MCF 10A (cell line): ENCODE results near the gene EHD4. TPM values are rescaled to one million over a fixed set of nuclear protein-coding genes. Genes with fewer than 3 reads are reported as not detected.
A peak's percentile ranks its signal among the peaks of the same experiment; 100 is the strongest.

Source experiments
- BruUV-seq: library from RNA; stranded (reverse); fragments of 400-500 nt; replicated peaks from 2 replicates; lab custom pipeline; 2021; lab: Mats Ljungman, UMichigan
- CTCF ChIA-PET: fragments of 300-600 bp; sonication (Branson Sonifier 250); formaldehyde crosslinking; extraction: SDS; loops from one replicate; lab custom pipeline; 2021; ENCODE audit warnings: antibody characterized with exemption, inconsistent platforms; lab: Yijun Ruan, JAX
- POLR2A ChIA-PET: fragments of 300-600, 350-650 bp; sonication (Branson Sonifier 250); formaldehyde crosslinking; extraction: SDS; loops from one replicate; lab custom pipeline; 2020; ENCODE audit warnings: antibody characterized with exemption, inconsistent platforms; lab: Yijun Ruan, JAX
- DNase-seq: peaks from one replicate; pipeline ENCODE4 v3.0.0-alpha.2; 2018; ENCODE audit not compliant: unreplicated experiment
- H3K27ac Mint-ChIP-seq: one replicate; pipeline ENCODE4 v1.8.0; 2022; ENCODE audit warnings: mild to moderate bottlenecking, low read depth, mixed read lengths; ENCODE audit not compliant: unreplicated experiment
- H3K27me3 Mint-ChIP-seq: one replicate; pipeline ENCODE4 v1.8.0; 2022; ENCODE audit warnings: mixed read lengths; ENCODE audit not compliant: insufficient read depth, unreplicated experiment
- H3K36me3 Mint-ChIP-seq: one replicate; pipeline ENCODE4 v1.8.0; 2022; ENCODE audit warnings: mild to moderate bottlenecking, moderate library complexity, mixed read lengths; ENCODE audit not compliant: insufficient read depth, unreplicated experiment
- H3K4me1 Mint-ChIP-seq: one replicate; pipeline ENCODE4 v1.8.0; 2022; ENCODE audit warnings: mixed read lengths; ENCODE audit not compliant: insufficient read depth, unreplicated experiment
- H3K4me3 Mint-ChIP-seq: one replicate; pipeline ENCODE4 v1.8.0; 2022; ENCODE audit warnings: mild to moderate bottlenecking, moderate library complexity, mixed read lengths; ENCODE audit not compliant: unreplicated experiment
- H3K9me3 Mint-ChIP-seq: one replicate; pipeline ENCODE4 v1.8.0; 2022; ENCODE audit warnings: mixed read lengths; ENCODE audit not compliant: unreplicated experiment
- CTCF ChIP-seq: fragments of 200-600 bp; IDR thresholded peaks from one replicate; pipeline ENCODE4 v1.8.0; 2022; ENCODE audit warnings: antibody characterized with exemption, mild to moderate bottlenecking; ENCODE audit not compliant: unreplicated experiment
- intact Hi-C: fragments of 100-400 bp; cut with micrococcal nuclease; formaldehyde crosslinking; loops from 2 replicates; pipeline ENCODE4 v1.14.1; 2022
- total RNA-seq: library from RNA; stranded (reverse); gene quantifications from 2 replicates; pipeline ENCODE4 v1.2.3, GENCODE V29; 2022

Gene EHD4
- total RNA-seq, 1 experiment from 2014 or later, result 27.1 TPM

- no peaks in the 10 kb centered on the region for H3K9me3 Mint-ChIP-seq
- intact Hi-C loops, result no loop called here
- no peaks in the 10 kb centered on the region for H3K4me1 Mint-ChIP-seq
- no peak overlapping the region for H3K27ac Mint-ChIP-seq
- no peak overlapping the region for H3K4me3 Mint-ChIP-seq
- CTCF ChIA-PET, result interaction anchor here (0.5 to 1.2 kb wide), 2 partner anchors 181 to 222 kb away, joined by 3 read pairs; no protein-coding TSS in a partner anchor
- no peaks in the 10 kb centered on the region for H3K27me3 Mint-ChIP-seq
- H3K36me3 Mint-ChIP-seq, result peaks cover 20% of the 10 kb centered on the region
- POLR2A ChIA-PET, result interaction anchor here (1.0 to 1.3 kb wide), 3 partner anchors 10 to 27 kb away, joined by 3 read pairs; no protein-coding TSS in a partner anchor
- no TSS peak for BruUV-seq
- TF ChIP-seq CTCF, result no peak
- no peak for DNase-seq
Measured at GRCh38 chr15:41954036-41954435, 18.3 kb downstream of the EHD4 start.

GRCh38 chr15:41952013-41952563, 20.3 kb downstream of the EHD4 start:
- peak overlapping the region; percentile 31 for H3K27ac Mint-ChIP-seq
- POLR2A ChIA-PET, result interaction anchor here (0.6 to 1.9 kb wide), 4 partner anchors 11 to 1204 kb away, joined by 3 to 11 read pairs (median 3); partner anchors contain the start of gene EHD4
- no peak overlapping the region for H3K4me3 Mint-ChIP-seq
- intact Hi-C loops, result no loop called here
- BruUV-seq, result TSS peak; percentile 13
- TF ChIP-seq CTCF, result no peak
- no peaks in the 10 kb centered on the region for H3K9me3 Mint-ChIP-seq
- CTCF ChIA-PET, result interaction anchor here (0.7 to 1.2 kb wide), 4 partner anchors 10 to 186 kb away, joined by 3 to 5 read pairs (median 4); partner anchors contain the start of gene EHD4
- H3K27me3 Mint-ChIP-seq, result no peaks in the 10 kb centered on the region
- H3K36me3 Mint-ChIP-seq, result peaks cover 16% of the 10 kb centered on the region
- H3K4me1 Mint-ChIP-seq, result no peaks in the 10 kb centered on the region
- no peak for DNase-seq

DNA sequence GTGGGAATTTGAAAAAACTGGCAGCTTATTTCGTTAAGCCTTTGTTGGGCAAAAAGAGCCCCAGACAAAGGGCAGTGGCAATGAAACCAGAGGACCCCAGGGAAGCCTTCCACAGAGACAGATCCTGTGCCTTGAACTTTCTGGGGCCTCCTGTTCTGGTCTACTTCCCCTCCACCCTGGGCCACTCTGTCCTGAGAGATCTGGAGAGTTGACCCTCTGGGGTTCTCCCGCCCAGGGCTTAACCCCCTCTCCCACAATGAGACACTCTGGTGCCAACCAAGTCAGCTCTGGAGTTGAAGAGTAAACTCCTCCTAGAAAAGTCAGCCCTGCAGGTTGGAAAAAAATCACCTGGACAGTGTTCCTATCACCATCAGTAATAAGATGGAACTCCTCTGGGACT, 20.8 kb downstream of the EHD4 start:
- CTCF ChIA-PET, result interaction anchor here (0.7 to 1.2 kb wide), 4 partner anchors 9 to 186 kb away, joined by 3 to 5 read pairs (median 4); partner anchors contain the start of gene EHD4
- BruUV-seq, result no TSS peak
- no peak for TF ChIP-seq CTCF
- Mint-ChIP-seq H3K4me3 (no peak overlapping the region), H3K27me3 (no peaks in the 10 kb centered on the region), H3K4me1 (no peaks in the 10 kb centered on the region), H3K27ac (peak overlapping the region; percentile 31), H3K9me3 (no peaks in the 10 kb centered on the region), H3K36me3 (peaks cover 16% of the 10 kb centered on the region)
- no peak for DNase-seq
- intact Hi-C loops, result no loop called here
- POLR2A ChIA-PET, result interaction anchor here (0.6 to 1.9 kb wide), 3 partner anchors 21 to 1204 kb away, joined by 3 to 11 read pairs (median 3); partner anchors contain the start of gene EHD4

- no peak for DNase-seq
- no peaks in the 10 kb centered on the region for H3K9me3 Mint-ChIP-seq
- CTCF ChIA-PET, result interaction anchor here (1.0 kb wide), 1 partner anchor 40 kb away, joined by 3 read pairs; no protein-coding TSS in a partner anchor
- no TSS peak for BruUV-seq
- POLR2A ChIA-PET, result no interaction called here
- H3K27ac Mint-ChIP-seq, result no peak overlapping the region
- peaks cover 1% of the 10 kb centered on the region for H3K4me1 Mint-ChIP-seq
- H3K27me3 Mint-ChIP-seq, result no peaks in the 10 kb centered on the region
- H3K4me3 Mint-ChIP-seq, result no peak overlapping the region
- H3K36me3 Mint-ChIP-seq, result peaks cover 16% of the 10 kb centered on the region
- intact Hi-C loops, result no loop called here
- TF ChIP-seq CTCF, result no peak
Measured at GRCh38 chr15:41950489-41950888, 21.9 kb downstream of the EHD4 start.
